Right lobe of liver (tissue), 6 donors: ENCODE data around the gene RMC1. TPM values are rescaled to one million over a fixed set of nuclear protein-coding genes. Genes with fewer than 3 reads are reported as not detected.
"Not testable (repeated sequence)": the region's sequence is repeated elsewhere in the genome, so short reads cannot be mapped to it uniquely, and the experiment has no call there.

ENCODE experiments used
- ATAC-seq, 4 donors: fragments of 200-7000 bp; cut with Tn5 transposase; one replicate each; pipeline ENCODE4 v1.9.1; 2020; ENCODE audit warnings: mild to moderate bottlenecking in 4 of 4, moderate library complexity in 4 of 4
- DNase-seq, 3 donors: peaks; one replicate each; pipeline ENCODE4 v3.0.0-alpha.2; 2020
- H3K27ac ChIP-seq, 3 donors: fragments of 200-600 bp; one replicate each; pipeline ENCODE4 v1.8.0; 2022
- H3K27me3 ChIP-seq, 2 donors: fragments of 200-600 bp; one replicate each; pipeline ENCODE4 v1.8.0; 2022
- H3K36me3 ChIP-seq, 4 donors: fragments of 200-600 bp; sonication (generic) in 1 of 4; one replicate each; pipeline versions ENCODE4 v1.5.1 to v1.8.0; 2017 to 2022; ENCODE audit warnings: control low read depth in 1 of 4
- H3K4me1 ChIP-seq, 4 donors: fragments of 200-600 bp; sonication (generic) in 1 of 4; one replicate each; pipeline versions ENCODE4 v1.5.1 to v1.8.0; 2017 to 2022; ENCODE audit warnings: control low read depth in 1 of 4
- H3K4me3 ChIP-seq, 3 donors: fragments of 200-600 bp; one replicate each; pipeline ENCODE4 v1.8.0; 2022
- H3K9me3 ChIP-seq, 4 donors: fragments of 200-600 bp; sonication (generic) in 1 of 4; one replicate each; pipeline versions ENCODE4 v1.5.1 to v1.8.0; 2017 to 2022; ENCODE audit warnings: control low read depth in 1 of 4
- CTCF ChIP-seq, 4 donors: fragments of 200-600 bp in 3 of 4; fragments of 450-650 bp in 1 of 4; IDR thresholded peaks; one replicate each; pipeline versions ENCODE4 v1.5.1 to v1.8.0; 2016 to 2022; ENCODE audit warnings: antibody characterized with exemption in 4 of 4, mild to moderate bottlenecking in 2 of 4
- POLR2A ChIP-seq: fragments of 450-650 bp; IDR thresholded peaks from one replicate; pipeline ENCODE4 v1.6.1; 2017; ENCODE audit warnings: antibody characterized with exemption, mild to moderate bottlenecking
- WGBS: methylation state at CpG from one replicate; pipeline ENCODE4 v1.1.6; 2018; ENCODE audit warnings: low coverage, low lambda C conversion rate; ENCODE audit not compliant: insufficient coverage; ENCODE audit errors: missing lambda C conversion rate; 5-methylcytosine and 5-hydroxymethylcytosine counted together
- intact Hi-C, 2 donors: fragments of 100-400 bp; cut with DNase I; formaldehyde crosslinking; loops; one replicate each; pipeline versions ENCODE4 v1.11.2 to v1.14.1; 2022
- total RNA-seq, 6 experiments: library from RNA; depleted of rRNA in 2 of 6; stranded (reverse); fragments of >200 nt in 2 of 6; fragmentation: NEBNext Ultra II Directional in 3 of 6; extraction: Animal tissue kit (Norgen Biotek cat#: 25700) in 3 of 6; gene quantifications; one replicate each; pipeline versions ENCODE4 v1.1.0 to v1.2.4, GENCODE V29; 2016 to 2023
- donor health status: DM: no; HTN: yes; CAD: no.
- donor health status: DM: no; HTN: no; CAD: no.
- donor health status: DM: no; HTN: no; CAD: no.
- donor health status: DM: no; HTN: yes; CAD: no.
- donor health status: DM: no; HTN: yes; CAD: no.

Gene RMC1
- total RNA-seq, 6 experiments from 2014 or later: 16.8 to 24.5 (median 21.9) TPM

GRCh38 chr18:23484561-23485182, 18.6 kb upstream of the RMC1 start:
- DNase-seq: no peak
- WGBS: 77% methylated on average over 5 of the region's 8 CpGs
- no peak overlapping the region for H3K4me3 ChIP-seq
- TF ChIP-seq POLR2A: no peak
- TF ChIP-seq CTCF (IDR thresholded peaks at IDR 0.05): no peak
- H3K27me3 ChIP-seq: no peaks in the 10 kb centered on the region
- ATAC-seq: no peak
- peaks cover 7 to 36% (median 24%) of the 10 kb centered on the region in 4 donors for H3K36me3 ChIP-seq
- intact Hi-C loops: no loop called here
- H3K9me3 ChIP-seq: no peaks in the 10 kb centered on the region
- no peak overlapping the region for H3K27ac ChIP-seq
- H3K4me1 ChIP-seq: peaks cover 0 to 10% (median 1%) of the 10 kb centered on the region in 4 donors

- H3K27ac ChIP-seq: no peak overlapping the region
- DNase-seq (no peak), ATAC-seq (no peak)
- peaks cover 0 to 10% (median 1%) of the 10 kb centered on the region in 4 donors for H3K4me1 ChIP-seq
- intact Hi-C loops: no loop called here
- TF ChIP-seq POLR2A (no peak), CTCF (IDR thresholded peaks at IDR 0.05) (no peak)
- no peak overlapping the region for H3K4me3 ChIP-seq
- no peaks in the 10 kb centered on the region for H3K9me3 ChIP-seq
- no peaks in the 10 kb centered on the region for H3K27me3 ChIP-seq
- WGBS: 100% methylated on average over 5 of the region's 7 CpGs
- peaks cover 7 to 30% (median 18%) of the 10 kb centered on the region in 4 donors for H3K36me3 ChIP-seq
Observed at GRCh38 chr18:23485386-23485785, 17.9 kb upstream of the RMC1 start.

GRCh38 chr18:23487738-23488570, 15.4 kb upstream of the RMC1 start:
- peak; percentile 81 to 87 (median 84) for ATAC-seq
- TF ChIP-seq CTCF (IDR thresholded peaks at IDR 0.05): no peak
- TF ChIP-seq POLR2A: no peak
- H3K4me1 ChIP-seq: peaks cover 0 to 10% (median 1%) of the 10 kb centered on the region in 4 donors
- peak overlapping the region; percentile 39 to 72 (median 67) for H3K27ac ChIP-seq
- H3K36me3 ChIP-seq: peaks cover 0 to 8% (median 3%) of the 10 kb centered on the region in 4 donors
- no peaks in the 10 kb centered on the region for H3K9me3 ChIP-seq
- 24% methylated on average over 9 of the region's 14 CpGs for WGBS
- DNase-seq: peak in 1 of 3 donors; percentile 36
- H3K27me3 ChIP-seq: no peaks in the 10 kb centered on the region
- intact Hi-C loops: no loop called here
- peak overlapping the region in 2 of 3 donors; percentile 8 to 20 for H3K4me3 ChIP-seq

GRCh38 chr18:23489586-23489985, 13.7 kb upstream of the RMC1 start:
- ATAC-seq, intact Hi-C loops: not testable (repeated sequence)
- WGBS: 88% methylated on average over 4 of the region's 5 CpGs

GRCh38 chr18:23493654-23494053, 9.7 kb upstream of the RMC1 start:
- intact Hi-C loops: no loop called here
- Histone ChIP-seq H3K9me3 (no peaks in the 10 kb centered on the region), H3K27me3 (no peaks in the 10 kb centered on the region), H3K4me3 (no peak overlapping the region), H3K4me1 (no peaks in the 10 kb centered on the region), H3K36me3 (no peaks in the 10 kb centered on the region), H3K27ac (no peak overlapping the region)
- WGBS: 100% methylated on average over 1 of the region's 1 CpG
- DNase-seq: no peak
- no peak for ATAC-seq
- TF ChIP-seq POLR2A (no peak), CTCF (IDR thresholded peaks at IDR 0.05) (no peak)

More at GRCh38 chr18:23489586-23489985, 13.7 kb upstream of the RMC1 start:
- not testable (repeated sequence) for H3K4me3 ChIP-seq, H3K4me1 ChIP-seq, H3K36me3 ChIP-seq, DNase-seq, H3K27me3 ChIP-seq, H3K27ac ChIP-seq, H3K9me3 ChIP-seq
